ENCODE results near the gene APP.

- no peak for TF ChIP-seq CTCF (IDR thresholded peaks at IDR 0.05; ENCODE audit: low read depth, low read length, poor library complexity, severe bottlenecking)
- TF ChIP-seq EZH2phosphoT487 (IDR thresholded peaks at IDR 0.05; ENCODE audit: borderline replicate concordance, low read length): no peak
Observed at GRCh38 chr21:25909341-25909740, 261.2 kb downstream of the APP start.

Data from DOHH2 (cell line).